Smooth muscle cell (in vitro differentiated cells): Measurements from ENCODE around the gene SULF2. TPM values are rescaled to one million over a fixed set of nuclear protein-coding genes. Genes with fewer than 3 reads are reported as not detected.

ENCODE experiments used
- DNase-seq: peaks from one replicate; lab custom pipeline; 2025; ENCODE audit not compliant: unreplicated experiment; lab: John Stamatoyannopoulos, UW
- H2AFZ ChIP-seq: fragments of 200-600 bp; sonication (generic); 2 replicates; pipeline ENCODE4 v1.6.0; 2016; ENCODE audit warnings: antibody characterized with exemption, low read depth, mild to moderate bottlenecking
- H3F3A ChIP-seq: fragments of 200-600 bp; sonication (generic); 2 replicates; pipeline ENCODE4 v1.6.0; 2017; ENCODE audit warnings: antibody characterized with exemption, low read depth
- H3K27ac ChIP-seq: fragments of 200-600 bp; sonication (generic); 2 replicates; pipeline ENCODE4 v1.5.1; 2016; ENCODE audit warnings: low read depth, mild to moderate bottlenecking
- H3K27me3 ChIP-seq: fragments of 200-600 bp; sonication (generic); 2 replicates; pipeline ENCODE4 v1.6.1; 2016; ENCODE audit warnings: low read depth, mild to moderate bottlenecking
- H3K36me3 ChIP-seq: fragments of 200-600 bp; sonication (generic); 2 replicates; pipeline ENCODE4 v1.5.1; 2016; ENCODE audit warnings: low read depth
- H3K4me1 ChIP-seq: fragments of 200-600 bp; sonication (generic); 2 replicates; pipeline ENCODE4 v1.5.1; 2016; ENCODE audit warnings: low read depth
- H3K4me2 ChIP-seq: fragments of 200-600 bp; sonication (generic); 2 replicates; pipeline ENCODE4 v1.6.0; 2016; ENCODE audit warnings: mild to moderate bottlenecking
- H3K4me3 ChIP-seq: fragments of 200-600 bp; sonication (generic); 2 replicates; pipeline ENCODE4 v1.5.1; 2016; ENCODE audit warnings: mild to moderate bottlenecking
- H3K79me2 ChIP-seq: fragments of 200-600 bp; sonication (generic); 2 replicates; pipeline ENCODE4 v1.6.0; 2016; ENCODE audit warnings: low read depth, mild to moderate bottlenecking
- H3K9ac ChIP-seq: fragments of 200-600 bp; sonication (generic); 2 replicates; pipeline ENCODE4 v1.6.0; 2016; ENCODE audit warnings: low read depth
- H3K9me3 ChIP-seq: fragments of 200-600 bp; sonication (generic); replicated peaks from 2 replicates; pipeline ENCODE4 v1.5.1; 2016; ENCODE audit warnings: low read depth
- H4K20me1 ChIP-seq: fragments of 200-600 bp; sonication (generic); 2 replicates; pipeline ENCODE4 v1.6.0; 2016; ENCODE audit warnings: low read depth
- WGBS: methylation state at CpG from one replicate; pipeline ENCODE4 v1.1.7; 2016; ENCODE audit warnings: low lambda C conversion rate; 5-methylcytosine and 5-hydroxymethylcytosine counted together
- polyA plus RNA-seq: library from polyadenylated mRNA; unstranded; fragments of >200 nt; fragmentation: Nextera tagmentation; extraction: Ambion mirVana; gene quantifications from 2 replicates; pipeline ENCODE4 v1.2.1, GENCODE V29; 2016
- total RNA-seq: library from RNA; depleted of rRNA; stranded (reverse); fragments of >200 nt; gene quantifications from 2 replicates; pipeline ENCODE4 v1.2.3, GENCODE V29; 2014
- TF ChIP-seq, protein P1 (sequence below): fragments of 200-600 bp; sonication (generic); IDR thresholded peaks from 2 replicates; pipeline ENCODE4 v1.5.1; 2017; ENCODE audit warnings: borderline replicate concordance, mild to moderate bottlenecking, antibody characterized with exemption; ENCODE audit not compliant: insufficient read depth, poor library complexity, severe bottlenecking

Gene SULF2
- total and polyA plus RNA-seq, 2 experiments from 2014 or later = 109 to 144 TPM

DNA sequence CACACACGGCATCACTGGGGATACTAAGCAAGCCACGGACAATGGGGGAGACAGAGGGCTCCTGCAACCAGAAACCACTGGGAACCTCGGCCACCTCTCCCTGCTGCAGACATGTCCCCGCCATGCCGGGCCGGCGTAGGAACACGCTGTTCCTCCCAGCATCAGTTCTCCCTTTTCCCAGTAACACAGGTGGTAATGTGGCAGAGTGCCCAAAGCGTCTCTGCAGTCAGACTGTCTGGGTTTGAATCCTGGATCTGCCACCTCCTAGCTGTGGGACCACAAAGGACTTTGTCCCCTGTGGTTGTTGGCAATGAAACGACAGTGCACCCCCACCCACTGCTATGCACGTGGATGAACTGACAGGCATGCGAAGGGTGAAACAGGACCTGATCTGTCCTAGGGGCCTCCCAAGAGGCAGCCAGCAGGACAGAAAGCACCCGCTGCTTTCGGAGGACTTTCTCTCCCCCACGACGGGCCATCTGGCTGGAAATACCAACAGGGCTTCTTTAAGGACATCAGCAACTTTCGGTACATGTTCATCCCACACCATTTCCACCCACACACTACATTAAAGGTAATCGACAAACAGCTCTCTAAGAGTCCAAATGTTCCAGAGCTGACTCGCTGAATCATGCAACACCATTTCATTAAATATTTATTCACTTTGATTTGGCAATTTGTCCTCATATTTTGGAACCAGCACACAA, 74.1 kb downstream of the SULF2 start:
- no peak overlapping the region for H3K4me3 ChIP-seq
- peaks cover 20% of the 10 kb centered on the region for H4K20me1 ChIP-seq
- H2AFZ ChIP-seq = no peak overlapping the region
- H3K4me2 ChIP-seq = no peak overlapping the region
- H3K9ac ChIP-seq = no peak overlapping the region
- H3K9me3 ChIP-seq = no peaks in the 10 kb centered on the region
- no peaks in the 10 kb centered on the region for H3F3A ChIP-seq
- no peaks in the 10 kb centered on the region for H3K79me2 ChIP-seq
- no peaks in the 10 kb centered on the region for H3K27me3 ChIP-seq
- TF ChIP-seq, protein P1, sequence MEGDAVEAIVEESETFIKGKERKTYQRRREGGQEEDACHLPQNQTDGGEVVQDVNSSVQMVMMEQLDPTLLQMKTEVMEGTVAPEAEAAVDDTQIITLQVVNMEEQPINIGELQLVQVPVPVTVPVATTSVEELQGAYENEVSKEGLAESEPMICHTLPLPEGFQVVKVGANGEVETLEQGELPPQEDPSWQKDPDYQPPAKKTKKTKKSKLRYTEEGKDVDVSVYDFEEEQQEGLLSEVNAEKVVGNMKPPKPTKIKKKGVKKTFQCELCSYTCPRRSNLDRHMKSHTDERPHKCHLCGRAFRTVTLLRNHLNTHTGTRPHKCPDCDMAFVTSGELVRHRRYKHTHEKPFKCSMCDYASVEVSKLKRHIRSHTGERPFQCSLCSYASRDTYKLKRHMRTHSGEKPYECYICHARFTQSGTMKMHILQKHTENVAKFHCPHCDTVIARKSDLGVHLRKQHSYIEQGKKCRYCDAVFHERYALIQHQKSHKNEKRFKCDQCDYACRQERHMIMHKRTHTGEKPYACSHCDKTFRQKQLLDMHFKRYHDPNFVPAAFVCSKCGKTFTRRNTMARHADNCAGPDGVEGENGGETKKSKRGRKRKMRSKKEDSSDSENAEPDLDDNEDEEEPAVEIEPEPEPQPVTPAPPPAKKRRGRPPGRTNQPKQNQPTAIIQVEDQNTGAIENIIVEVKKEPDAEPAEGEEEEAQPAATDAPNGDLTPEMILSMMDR = no peak
- 86% methylated on average over 19 of the region's 19 CpGs for WGBS
- H3K27ac ChIP-seq = no peak overlapping the region
- no peaks in the 10 kb centered on the region for H3K36me3 ChIP-seq
- no peak for DNase-seq
- H3K4me1 ChIP-seq = no peaks in the 10 kb centered on the region

DNA sequence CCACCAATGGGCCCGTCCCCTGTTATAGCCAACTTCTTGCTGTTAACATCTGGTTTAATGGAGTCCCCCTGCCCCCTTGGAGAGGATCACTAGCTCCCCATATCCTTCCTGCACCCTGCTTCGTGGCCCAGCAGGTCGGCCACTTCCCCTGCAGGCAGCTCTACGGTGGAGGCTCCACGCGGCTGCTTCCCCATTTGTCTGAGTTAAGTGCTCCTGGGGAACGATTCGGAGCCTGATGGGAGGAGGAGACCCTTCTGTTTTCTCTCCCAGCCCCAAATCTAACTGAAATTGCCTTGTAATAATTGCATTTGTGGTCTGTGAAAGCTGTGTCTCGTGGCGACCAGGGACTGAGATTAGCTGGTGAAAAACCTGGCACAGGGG, 74.6 kb downstream of the SULF2 start:
- no peaks in the 10 kb centered on the region for H3K27me3 ChIP-seq
- H3K4me2 ChIP-seq = no peak overlapping the region
- H3K9me3 ChIP-seq = no peaks in the 10 kb centered on the region
- H3K9ac ChIP-seq = no peak overlapping the region
- H3K4me1 ChIP-seq = no peaks in the 10 kb centered on the region
- WGBS = 94% methylated on average over 10 of the region's 10 CpGs
- peaks cover 20% of the 10 kb centered on the region for H4K20me1 ChIP-seq
- DNase-seq = no peak
- no peak overlapping the region for H3K27ac ChIP-seq
- H3F3A ChIP-seq = no peaks in the 10 kb centered on the region
- no peak overlapping the region for H2AFZ ChIP-seq
- TF ChIP-seq, protein P1 = no peak
- H3K79me2 ChIP-seq = no peaks in the 10 kb centered on the region
- H3K36me3 ChIP-seq = no peaks in the 10 kb centered on the region
- H3K4me3 ChIP-seq = no peak overlapping the region

DNA sequence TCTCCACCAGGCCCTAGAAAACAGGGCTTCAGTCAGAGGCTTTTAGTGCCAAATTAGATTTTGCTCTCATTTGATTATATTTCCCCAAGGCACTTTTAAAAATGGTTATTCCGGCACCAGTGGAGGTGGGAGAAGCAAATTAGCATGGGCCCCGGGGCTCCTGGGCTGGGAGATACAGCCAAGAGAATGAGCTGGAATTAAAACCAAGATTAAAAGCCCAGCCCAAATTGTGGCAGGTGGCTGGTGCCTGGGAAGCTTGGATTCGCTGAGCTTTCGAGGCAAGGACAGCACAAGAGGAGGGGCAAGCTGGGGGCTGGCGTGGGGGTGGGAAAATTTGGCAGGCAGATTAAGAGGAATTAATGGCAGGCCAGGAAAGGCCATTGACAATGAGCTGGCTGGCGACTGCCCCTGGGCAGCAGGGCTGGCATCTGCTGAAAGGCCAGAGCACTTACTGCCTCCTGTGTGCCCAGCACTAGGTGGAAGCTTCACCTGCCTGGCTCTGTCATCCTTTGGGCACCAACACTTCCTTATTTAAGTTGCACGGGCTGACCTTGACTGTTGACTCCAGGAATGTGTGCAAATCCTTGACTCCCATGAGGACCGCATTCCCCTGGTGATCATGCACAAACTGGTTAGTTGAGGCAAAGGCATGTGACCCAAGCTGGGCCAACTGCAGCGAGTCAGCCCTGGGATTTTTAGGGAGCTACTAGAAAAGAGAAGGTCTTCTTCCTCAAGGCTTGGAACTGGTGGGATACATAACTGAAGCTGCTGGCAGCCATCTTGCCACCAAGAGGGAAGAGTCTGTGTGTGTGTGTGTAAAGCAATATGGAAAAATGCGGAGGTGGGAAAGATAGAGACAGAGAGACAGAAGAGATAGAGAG, 76.1 kb downstream of the SULF2 start:
- H3K4me3 ChIP-seq = no peak overlapping the region
- TF ChIP-seq, protein P1 = no peak
- no peak overlapping the region for H3K4me2 ChIP-seq
- WGBS = 93% methylated on average over 10 of the region's 10 CpGs
- H3F3A ChIP-seq = no peaks in the 10 kb centered on the region
- H3K4me1 ChIP-seq = no peaks in the 10 kb centered on the region
- H4K20me1 ChIP-seq = peaks cover 20% of the 10 kb centered on the region
- DNase-seq = no peak
- H3K79me2 ChIP-seq = no peaks in the 10 kb centered on the region
- no peak overlapping the region for H3K27ac ChIP-seq
- H3K9ac ChIP-seq = no peak overlapping the region
- no peaks in the 10 kb centered on the region for H3K36me3 ChIP-seq
- no peak overlapping the region for H2AFZ ChIP-seq
- no peaks in the 10 kb centered on the region for H3K9me3 ChIP-seq
- no peaks in the 10 kb centered on the region for H3K27me3 ChIP-seq
